GF-D8 (cell line): ENCODE measurements around the gene PCBP1.
"Not testable (repeated sequence)": the region's sequence is repeated elsewhere in the genome, so short reads cannot be mapped to it uniquely, and the experiment has no call there.

Experiments
- DNase-seq: peaks from one replicate; lab custom pipeline; 2025; lab: John Stamatoyannopoulos, UW

Gene PCBP1

DNA sequence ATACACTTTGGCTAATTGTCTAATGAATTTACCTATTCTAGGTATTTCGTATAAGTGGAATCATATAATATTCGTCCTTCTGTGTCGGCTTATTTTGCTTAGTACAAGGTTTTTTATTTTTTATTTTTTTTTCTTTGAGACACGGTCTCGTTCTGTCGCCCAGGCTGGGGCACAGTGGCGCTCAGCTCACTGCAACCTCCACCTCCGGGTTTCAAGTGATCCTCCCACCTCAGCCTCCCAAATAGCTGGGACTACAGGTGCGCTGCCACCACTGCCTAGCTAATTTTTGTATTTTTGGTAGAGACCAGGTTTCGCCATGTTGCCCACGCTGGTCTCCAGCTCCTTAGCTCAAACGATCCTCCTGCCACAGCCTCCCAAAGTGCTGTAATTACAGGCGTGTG is 38.2 kb downstream of the PCBP1 start:
- no peak for DNase-seq

DNA sequence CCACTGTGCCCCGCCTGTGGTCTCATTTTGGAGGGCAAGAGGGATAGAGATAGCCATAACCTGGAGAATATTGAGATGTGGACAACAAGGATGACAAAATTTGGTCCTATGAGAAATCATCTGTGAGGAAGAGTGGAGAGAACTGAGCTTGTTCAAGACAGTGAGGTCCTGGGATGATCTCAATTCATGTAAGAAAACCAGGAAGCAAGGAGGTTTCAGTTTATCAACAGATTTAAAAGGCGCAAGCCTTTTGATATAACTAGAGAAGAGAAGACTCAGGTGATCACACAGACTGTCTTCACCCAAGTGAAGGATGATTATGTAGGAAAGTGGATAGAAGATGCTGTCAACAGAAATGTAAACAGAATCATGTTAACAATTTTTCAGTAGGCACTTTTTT is 39.1 kb downstream of the PCBP1 start:
- no peak for DNase-seq

DNA sequence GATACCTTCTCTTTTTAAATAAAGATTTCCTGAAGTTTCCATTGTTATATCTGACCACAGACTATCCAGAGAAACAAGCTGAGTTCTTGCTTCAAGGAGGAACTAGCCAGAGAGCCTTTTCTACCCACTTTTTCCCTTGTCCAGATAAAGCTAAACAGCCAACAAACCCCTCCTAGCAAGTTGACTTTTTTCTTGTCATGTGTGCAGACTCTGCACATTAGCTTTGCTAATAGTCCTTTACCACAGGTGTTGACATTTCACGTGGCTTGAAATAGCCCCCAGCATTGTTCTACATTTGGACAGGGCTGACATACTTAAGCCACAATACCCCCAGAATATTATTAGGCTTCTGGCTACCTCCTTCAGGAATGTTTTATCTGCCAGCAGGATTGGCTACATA is 40.7 kb downstream of the PCBP1 start:
- no peak for DNase-seq

DNA sequence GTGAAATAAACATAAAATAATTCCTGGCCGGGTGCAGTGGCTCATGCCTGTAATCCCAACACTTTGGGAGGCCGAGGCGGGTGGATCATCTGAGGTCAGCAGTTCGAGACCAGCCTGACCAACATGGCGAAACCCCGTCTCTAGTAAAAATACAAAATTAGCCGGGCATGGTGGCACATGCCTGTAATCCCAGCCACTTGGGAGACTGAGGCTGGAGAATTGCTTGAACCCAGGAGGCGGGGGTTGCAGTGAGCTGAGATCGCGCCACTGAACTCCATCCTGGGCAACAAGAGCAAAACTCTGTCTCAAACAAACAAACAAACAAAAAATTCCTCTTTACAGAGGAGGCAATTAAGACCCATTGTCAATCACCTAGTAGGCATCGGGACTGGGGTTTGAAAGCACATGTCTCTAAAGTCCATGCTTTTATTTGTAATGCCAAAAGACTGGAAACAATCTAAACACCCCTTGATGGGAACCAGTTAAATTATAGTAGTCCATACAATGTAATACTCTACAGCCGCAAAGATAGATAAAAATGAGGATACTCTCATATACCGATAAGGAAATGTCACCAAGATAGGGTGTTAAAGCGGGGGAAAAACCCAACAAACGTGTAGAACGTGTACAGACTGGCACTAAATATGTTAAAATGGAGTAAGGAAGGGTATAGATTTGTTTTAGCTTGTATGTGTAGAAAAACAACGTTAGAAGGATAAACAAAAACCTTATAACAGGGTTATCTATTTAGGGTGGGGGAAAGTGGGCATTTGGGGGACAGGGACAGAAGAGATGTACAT is 44.3 kb downstream of the PCBP1 start:
- DNase-seq = not testable (repeated sequence)

DNA sequence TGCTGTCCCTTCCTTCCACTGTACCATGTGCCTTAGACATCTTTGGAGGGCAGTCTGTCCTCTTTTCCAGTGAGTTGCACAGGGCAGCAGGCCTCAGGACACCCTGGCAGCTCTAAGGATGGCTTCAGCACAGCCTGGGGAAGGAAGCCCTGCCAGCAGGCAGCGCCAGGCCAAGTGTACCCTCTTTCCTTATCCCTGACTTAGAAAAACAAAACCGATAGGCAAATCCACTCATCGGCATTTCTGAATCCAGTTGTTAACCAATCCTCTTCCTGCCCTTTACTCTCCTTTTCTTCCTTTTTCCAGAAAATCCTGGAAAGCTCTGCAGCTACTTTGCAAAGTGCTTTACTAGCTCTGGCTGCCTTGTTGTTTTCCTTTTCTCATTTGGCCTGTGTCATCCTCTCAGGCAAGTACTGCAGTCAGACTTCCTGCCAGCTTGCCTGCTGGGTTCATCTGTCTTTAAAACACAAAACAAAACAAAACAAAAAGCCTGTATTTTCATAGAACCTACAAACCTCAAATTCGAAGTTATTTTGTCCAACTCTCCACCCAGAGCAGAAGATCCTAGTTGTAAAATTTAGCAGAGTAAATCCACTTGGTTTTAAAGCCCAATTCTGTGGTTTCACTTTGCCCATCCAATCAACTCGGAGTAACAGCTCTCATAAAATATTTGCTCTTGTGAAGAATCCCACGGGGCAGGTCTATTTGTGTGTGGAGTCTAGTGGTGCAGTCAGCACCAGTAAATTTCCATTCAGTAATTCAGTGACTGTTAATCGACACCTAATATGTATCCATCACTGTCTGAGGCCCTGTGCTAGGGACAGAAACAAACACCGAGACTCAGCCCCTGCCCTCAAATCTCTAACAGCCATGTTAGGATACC is 45.2 kb downstream of the PCBP1 start:
- peak; percentile 63 for DNase-seq

DNA sequence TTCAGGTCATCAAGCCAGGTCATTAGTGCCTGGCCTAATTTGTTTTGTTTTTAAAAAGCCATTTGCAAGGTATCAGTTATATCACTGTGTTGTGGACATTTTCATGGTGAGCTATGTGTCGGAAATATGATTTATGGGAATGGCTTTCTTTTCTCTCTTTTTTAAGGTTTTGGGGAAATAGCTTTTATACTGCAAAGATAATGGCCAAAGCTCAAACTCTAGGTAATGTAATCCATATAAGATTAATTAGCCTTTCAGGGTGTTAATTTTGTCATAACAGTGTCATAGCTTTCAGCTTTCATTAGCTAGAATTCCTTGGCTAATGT is 45.8 kb downstream of the PCBP1 start:
- DNase-seq = no peak

DNA sequence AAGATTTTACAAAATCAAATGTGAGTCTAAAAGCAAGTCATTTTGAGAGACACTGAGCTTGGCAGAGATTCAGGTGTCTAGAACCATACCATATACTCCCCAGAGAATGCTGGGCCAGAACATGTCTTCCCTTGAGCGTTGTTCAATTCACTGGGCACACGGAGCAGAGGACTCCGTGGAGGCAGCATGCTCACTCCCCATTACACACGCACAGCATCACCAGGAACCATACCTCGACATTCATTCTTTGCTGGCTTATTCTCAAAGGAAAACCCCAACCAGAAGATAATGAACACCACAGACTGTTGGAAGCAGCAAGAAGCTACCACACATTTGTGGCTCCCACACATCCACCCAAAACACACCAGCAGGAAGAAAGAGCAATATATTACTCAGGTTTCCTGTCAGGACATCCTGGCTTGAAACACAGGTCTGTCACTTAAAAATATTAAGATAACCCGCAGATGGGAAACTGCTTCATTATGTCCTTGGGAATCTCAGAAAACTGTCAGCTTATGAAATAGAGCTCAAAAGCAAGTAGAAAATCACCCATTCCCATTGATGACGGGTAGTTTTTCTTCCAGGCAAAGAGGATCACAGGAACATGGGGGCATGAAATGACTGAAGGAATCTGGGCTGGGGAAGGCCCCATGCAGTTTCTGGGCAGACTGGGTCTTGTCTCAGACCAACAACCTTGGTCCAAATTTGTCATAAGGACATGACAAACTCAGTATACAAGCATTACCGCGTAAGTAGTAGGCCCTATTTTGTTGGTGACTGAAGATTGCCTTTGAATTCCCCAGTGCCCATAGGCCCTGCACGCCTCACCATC is 46.4 kb downstream of the PCBP1 start:
- peak; percentile 66 for DNase-seq

DNA sequence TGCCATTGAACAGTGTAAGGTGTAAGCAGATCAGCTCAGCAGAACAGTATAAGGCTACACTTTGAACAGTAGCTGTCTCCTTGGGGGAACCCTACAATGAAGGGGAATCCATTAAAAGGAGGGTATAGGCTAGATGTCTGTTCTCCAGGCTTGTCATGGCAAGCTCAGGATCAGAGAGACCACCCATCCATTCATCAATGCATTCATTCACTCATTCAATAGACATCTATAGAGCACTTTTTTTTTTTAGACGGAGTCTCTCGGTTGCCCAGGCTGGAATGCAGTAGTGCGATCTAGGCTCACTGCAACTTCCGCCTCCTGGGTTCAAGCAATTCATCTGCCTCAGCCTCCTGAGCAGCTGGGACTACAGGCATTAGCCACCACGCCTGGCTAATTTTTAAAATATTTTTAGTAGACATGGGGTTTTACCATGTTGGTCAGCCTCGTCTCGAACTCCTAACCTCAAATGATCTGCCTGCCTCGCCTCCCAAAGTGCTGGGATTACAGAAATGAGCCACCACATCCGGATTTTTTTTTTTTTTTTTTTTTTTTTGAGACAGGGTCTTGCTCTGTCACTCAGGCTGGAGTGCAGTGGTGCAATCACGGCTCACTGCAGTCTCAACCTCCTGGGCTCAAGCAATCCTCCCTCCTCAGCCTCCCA is 47.2 kb downstream of the PCBP1 start:
- not testable (repeated sequence) for DNase-seq
